ENCODE measurements around the gene TATDN2. TPM values are rescaled to one million over a fixed set of nuclear protein-coding genes. Genes with fewer than 3 reads are reported as not detected.
A peak's percentile ranks its signal among the peaks of the same experiment; 100 is the strongest.

The TATDN2 gene
- total and polyA plus RNA-seq, 9 of the 15 experiments (the other 6 are each of a cell fraction or from before 2014, with no cell fraction given): 5.2 to 44.7 (median 25.8) TPM

DNA sequence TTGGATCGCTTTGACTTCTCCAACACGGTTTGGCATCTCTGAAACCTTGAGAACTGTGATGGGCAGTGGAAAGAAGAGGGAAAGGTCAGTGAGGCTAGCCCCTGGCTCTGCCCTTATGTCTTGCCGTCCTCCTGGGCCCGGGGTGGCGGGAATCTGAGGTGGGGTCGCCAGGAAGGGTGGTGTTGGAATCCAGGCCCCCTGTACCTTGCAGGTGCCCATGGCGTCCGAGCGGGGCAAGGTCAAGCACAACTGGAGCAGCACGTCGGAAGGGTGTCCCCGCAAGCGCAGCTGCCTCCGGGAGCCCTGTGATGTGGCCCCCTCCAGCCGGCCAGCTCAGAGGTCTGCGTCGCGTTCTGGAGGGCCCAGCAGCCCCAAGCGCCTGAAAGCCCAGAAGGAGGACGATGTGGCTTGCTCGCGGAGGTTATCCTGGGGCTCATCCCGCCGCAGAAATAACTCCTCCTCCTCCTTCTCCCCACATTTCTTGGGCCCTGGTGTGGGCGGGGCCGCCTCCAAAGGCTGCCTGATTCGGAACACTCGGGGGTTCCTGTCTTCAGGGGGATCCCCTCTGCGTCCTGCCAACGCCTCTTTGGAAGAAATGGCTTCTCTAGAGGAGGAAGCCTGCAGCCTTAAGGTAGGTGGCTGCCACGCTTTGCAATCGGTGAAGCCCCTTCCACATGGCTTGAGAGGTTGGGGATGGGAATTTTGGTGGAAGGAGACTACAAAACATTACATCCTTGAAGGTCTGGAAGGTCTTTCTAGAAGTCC is 907 bp downstream of the TATDN2 start:
- Histone ChIP-seq H4K20me1 (replicated peaks; ENCODE audit: control insufficient read depth, insufficient read depth, low read length) (peaks cover 5% of the 10 kb centered on the region; the same call in 1 of the 2 replicates), H3K9me3 (replicated peaks; ENCODE audit: control insufficient read depth, insufficient read depth, low read depth, low read length) (peaks cover 18% of the 10 kb centered on the region), H3K4me2 (ENCODE audit: insufficient read depth, low read length) (peak overlapping the region; percentile 98), H3K27me3 (ENCODE audit: control insufficient read depth in 2 of 2, insufficient read depth in 2 of 2, low read length in 2 of 2) (no peaks in the 10 kb centered on the region), H3K4me1 (replicated peaks in 1 of 2; ENCODE audit: control insufficient read depth in 2 of 2, insufficient read depth in 2 of 2, low read length in 2 of 2) (peaks cover 10 to 21% of the 10 kb centered on the region in 2 experiments; a peak in 4 of 5 replicates), H3K79me2 (ENCODE audit: control insufficient read depth, insufficient read depth, low read length) (peaks cover 51% of the 10 kb centered on the region), H3K9me1 (ENCODE audit: control insufficient read depth, insufficient read depth, low read length) (no peaks in the 10 kb centered on the region), H2AFZ (ENCODE audit: low read depth, low read length) (peak overlapping the region; percentile 82), H3K4me3 (peak overlapping the region; percentile 81), H3K36me3 (ENCODE audit: control insufficient read depth, insufficient read depth, low read length) (peaks cover 34% of the 10 kb centered on the region), H3K9ac (ENCODE audit: insufficient read depth in 1 of 2, low read depth in 2 of 2, low read length in 2 of 2) (peak overlapping the region; percentile 93 to 98), H3K27ac (ENCODE audit: extremely low read depth, low read depth, low read length) (peak overlapping the region; percentile 86)
- DNase-seq (ENCODE audit: extremely low read depth in 1 of 4, low spot score in 3 of 4): peak; percentile 66 to 73 (median 70)
- under 1% methylated on average over 32 of the region's 32 CpGs for WGBS (ENCODE audit: insufficient coverage, low coverage, missing lambda C conversion rate)
- intact Hi-C loops (cut with micrococcal nuclease) (loop anchor here (2.0 kb wide), 1 partner anchor 72 kb away; the partner anchor contains the start of gene SEC13), in situ Hi-C loops (cut with MboI) (no loop called here)
- ChIA-PET POLR2A (interaction anchor here (0.8 to 1.9 kb wide), 5 partner anchors 10 to 97 kb away, joined by 3 to 10 read pairs (median 5); no protein-coding TSS in a partner anchor), CTCF (ENCODE audit: low intra/inter-chr PET ratio) (interaction anchor here (0.6 kb wide), 1 partner anchor 211 kb away, joined by 3 read pairs; no protein-coding TSS in a partner anchor)
- BruUV-seq (replicated peaks): TSS peak; percentile 81
- peak; percentile 42 for ATAC-seq
- FAIRE-seq: peak; percentile 6
- TF ChIP-seq ZNF263 (CRISPR knock-in tag; IDR thresholded peaks at IDR 0.05; ENCODE audit: borderline replicate concordance) (peak; percentile 98), TEAD4 (IDR thresholded peaks at IDR 0.05; ENCODE audit: low read length) (0 out of 2 replicates have a peak, but pooled peaks have one; percentile 17), TEAD4 (CRISPR knock-in tag; IDR thresholded peaks at IDR 0.05; ENCODE audit: borderline replicate concordance) (no peak), ETV5 (CRISPR knock-in tag; IDR thresholded peaks at IDR 0.05; ENCODE audit: low read depth) (peak; percentile 29; the same call in 1 of the 2 replicates), ZNF41 (CRISPR knock-in tag; conservative IDR thresholded peaks at IDR 0.05) (no peak), ARID1B (IDR thresholded peaks at IDR 0.05) (no peak), YY1 (IDR thresholded peaks at IDR 0.05; ENCODE audit: borderline replicate concordance in 1 of 3, control insufficient read depth in 1 of 3, extremely low read depth in 1 of 3, insufficient read depth in 3 of 3, insufficient read length in 1 of 3, insufficient replicate concordance in 2 of 3, low read depth in 1 of 3, low read length in 2 of 3) (peak in 1 of 3 experiments; percentile 21), ESRRA (IDR thresholded peaks at IDR 0.05; ENCODE audit: borderline replicate concordance, low read depth) (peak; percentile 26; the same call in 1 of the 2 replicates), TEAD1 (CRISPR knock-in tag; IDR thresholded peaks at IDR 0.05) (0 out of 4 replicates have a peak, but pooled peaks of 1 of the 2 experiments have one; percentile 61), HDAC1 (IDR thresholded peaks at IDR 0.05) (peak in 1 of 2 experiments; percentile 1; a peak in 2 of 4 replicates), MITF (IDR thresholded peaks at IDR 0.05) (0 out of 2 replicates have a peak, but pooled peaks have one; percentile 6), SMARCE1 (IDR thresholded peaks at IDR 0.05) (0 out of 2 replicates have a peak, but pooled peaks have one; percentile 27), SAP30 (IDR thresholded peaks at IDR 0.05; ENCODE audit: borderline replicate concordance, insufficient read depth, low read depth, low read length, poor library complexity, severe bottlenecking) (peak; percentile 55), NFIC (IDR thresholded peaks at IDR 0.05) (0 out of 2 replicates have a peak, but pooled peaks have one; percentile 29), RBM14 (IDR thresholded peaks at IDR 0.05; ENCODE audit: borderline replicate concordance, insufficient read depth, low read depth, low read length) (0 out of 2 replicates have a peak, but pooled peaks have one; percentile 59)
- TF ChIP-seq, protein P1, sequence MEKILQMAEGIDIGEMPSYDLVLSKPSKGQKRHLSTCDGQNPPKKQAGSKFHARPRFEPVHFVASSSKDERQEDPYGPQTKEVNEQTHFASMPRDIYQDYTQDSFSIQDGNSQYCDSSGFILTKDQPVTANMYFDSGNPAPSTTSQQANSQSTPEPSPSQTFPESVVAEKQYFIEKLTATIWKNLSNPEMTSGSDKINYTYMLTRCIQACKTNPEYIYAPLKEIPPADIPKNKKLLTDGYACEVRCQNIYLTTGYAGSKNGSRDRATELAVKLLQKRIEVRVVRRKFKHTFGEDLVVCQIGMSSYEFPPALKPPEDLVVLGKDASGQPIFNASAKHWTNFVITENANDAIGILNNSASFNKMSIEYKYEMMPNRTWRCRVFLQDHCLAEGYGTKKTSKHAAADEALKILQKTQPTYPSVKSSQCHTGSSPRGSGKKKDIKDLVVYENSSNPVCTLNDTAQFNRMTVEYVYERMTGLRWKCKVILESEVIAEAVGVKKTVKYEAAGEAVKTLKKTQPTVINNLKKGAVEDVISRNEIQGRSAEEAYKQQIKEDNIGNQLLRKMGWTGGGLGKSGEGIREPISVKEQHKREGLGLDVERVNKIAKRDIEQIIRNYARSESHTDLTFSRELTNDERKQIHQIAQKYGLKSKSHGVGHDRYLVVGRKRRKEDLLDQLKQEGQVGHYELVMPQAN (IDR thresholded peaks at IDR 0.05; ENCODE audit: borderline replicate concordance): peak; percentile 10; the same call in 1 of the 2 replicates

Data from K562 (cell line).